Testis (tissue), 2 donors: ENCODE results near the gene KRTAP12-4.

Experiments used
- POLR2A ChIP-seq: fragments of 450-650 bp; IDR thresholded peaks from one replicate; pipeline ENCODE4 v1.6.1; 2017; ENCODE audit warnings: antibody characterized with exemption, mild to moderate bottlenecking, moderate library complexity
- TF ChIP-seq, protein P1 (sequence below), 3 experiments: fragments of 450-650 bp in 2 of 3; fragments of 200-600 bp in 1 of 3; sonication (generic) in 1 of 3; IDR thresholded peaks; one replicate each; pipeline ENCODE4 v1.5.1; 2016 to 2019; ENCODE audit warnings: antibody characterized with exemption in 3 of 3, mild to moderate bottlenecking in 2 of 3, moderate library complexity in 1 of 3

DNA sequence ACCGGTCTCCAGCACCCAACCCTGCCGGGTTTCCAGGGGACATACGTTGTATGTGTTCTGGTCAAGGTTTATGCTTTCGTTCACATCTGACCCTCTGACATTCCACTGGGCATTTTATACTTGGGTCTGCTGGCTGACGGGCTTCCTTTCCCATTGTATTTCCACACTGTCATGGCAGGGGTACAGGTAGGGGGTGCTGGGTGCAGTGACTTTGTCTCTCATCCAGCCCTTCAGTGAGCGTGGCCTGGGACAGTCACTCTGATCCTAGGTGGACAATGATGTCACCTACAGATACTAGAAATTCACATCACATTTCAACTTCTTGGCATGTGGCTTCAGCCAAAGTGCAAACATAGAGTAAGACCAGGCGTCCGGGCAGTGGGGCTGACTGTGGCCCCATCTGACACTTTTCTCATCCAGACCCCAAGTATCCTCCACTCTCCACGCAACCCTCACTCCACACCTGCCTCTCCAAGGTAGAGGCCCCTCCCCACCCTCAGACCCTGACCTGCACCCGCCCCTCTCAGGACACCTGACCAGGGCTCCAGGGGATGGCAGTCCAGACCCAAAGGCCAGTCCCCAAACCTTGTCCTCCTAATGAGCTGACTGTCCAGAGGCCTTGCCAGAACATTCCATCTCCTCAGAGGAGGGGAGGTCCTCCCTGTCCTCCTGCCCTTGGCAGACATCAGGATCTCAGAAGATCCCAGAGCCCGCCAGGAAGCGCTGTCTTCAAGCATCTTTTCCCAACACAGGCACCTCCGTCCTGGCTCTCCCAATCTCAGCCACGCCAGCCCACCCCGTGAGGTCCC lies 18.0 kb downstream of the KRTAP12-4 start:
- TF ChIP-seq, protein P1, sequence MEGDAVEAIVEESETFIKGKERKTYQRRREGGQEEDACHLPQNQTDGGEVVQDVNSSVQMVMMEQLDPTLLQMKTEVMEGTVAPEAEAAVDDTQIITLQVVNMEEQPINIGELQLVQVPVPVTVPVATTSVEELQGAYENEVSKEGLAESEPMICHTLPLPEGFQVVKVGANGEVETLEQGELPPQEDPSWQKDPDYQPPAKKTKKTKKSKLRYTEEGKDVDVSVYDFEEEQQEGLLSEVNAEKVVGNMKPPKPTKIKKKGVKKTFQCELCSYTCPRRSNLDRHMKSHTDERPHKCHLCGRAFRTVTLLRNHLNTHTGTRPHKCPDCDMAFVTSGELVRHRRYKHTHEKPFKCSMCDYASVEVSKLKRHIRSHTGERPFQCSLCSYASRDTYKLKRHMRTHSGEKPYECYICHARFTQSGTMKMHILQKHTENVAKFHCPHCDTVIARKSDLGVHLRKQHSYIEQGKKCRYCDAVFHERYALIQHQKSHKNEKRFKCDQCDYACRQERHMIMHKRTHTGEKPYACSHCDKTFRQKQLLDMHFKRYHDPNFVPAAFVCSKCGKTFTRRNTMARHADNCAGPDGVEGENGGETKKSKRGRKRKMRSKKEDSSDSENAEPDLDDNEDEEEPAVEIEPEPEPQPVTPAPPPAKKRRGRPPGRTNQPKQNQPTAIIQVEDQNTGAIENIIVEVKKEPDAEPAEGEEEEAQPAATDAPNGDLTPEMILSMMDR (IDR thresholded peaks at IDR 0.05), result no peak
- TF ChIP-seq POLR2A, result no peak
